Measurements from ENCODE around the gene MGA. TPM values are rescaled to one million over a fixed set of nuclear protein-coding genes. Genes with fewer than 3 reads are reported as not detected.
A peak's percentile ranks its signal among the peaks of the same experiment; 100 is the strongest.

MGA gene
- polyA plus RNA-seq, 1 donor (not counting 4 experiments of a cell fraction or from before 2014, with no cell fraction given) = 6.3 TPM

- TF ChIP-seq, protein P1, sequence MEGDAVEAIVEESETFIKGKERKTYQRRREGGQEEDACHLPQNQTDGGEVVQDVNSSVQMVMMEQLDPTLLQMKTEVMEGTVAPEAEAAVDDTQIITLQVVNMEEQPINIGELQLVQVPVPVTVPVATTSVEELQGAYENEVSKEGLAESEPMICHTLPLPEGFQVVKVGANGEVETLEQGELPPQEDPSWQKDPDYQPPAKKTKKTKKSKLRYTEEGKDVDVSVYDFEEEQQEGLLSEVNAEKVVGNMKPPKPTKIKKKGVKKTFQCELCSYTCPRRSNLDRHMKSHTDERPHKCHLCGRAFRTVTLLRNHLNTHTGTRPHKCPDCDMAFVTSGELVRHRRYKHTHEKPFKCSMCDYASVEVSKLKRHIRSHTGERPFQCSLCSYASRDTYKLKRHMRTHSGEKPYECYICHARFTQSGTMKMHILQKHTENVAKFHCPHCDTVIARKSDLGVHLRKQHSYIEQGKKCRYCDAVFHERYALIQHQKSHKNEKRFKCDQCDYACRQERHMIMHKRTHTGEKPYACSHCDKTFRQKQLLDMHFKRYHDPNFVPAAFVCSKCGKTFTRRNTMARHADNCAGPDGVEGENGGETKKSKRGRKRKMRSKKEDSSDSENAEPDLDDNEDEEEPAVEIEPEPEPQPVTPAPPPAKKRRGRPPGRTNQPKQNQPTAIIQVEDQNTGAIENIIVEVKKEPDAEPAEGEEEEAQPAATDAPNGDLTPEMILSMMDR (optimal IDR thresholded peaks at IDR 0.05 in 1 of 3, IDR thresholded peaks at IDR 0.05 in 1 of 3, conservative IDR thresholded peaks at IDR 0.05 in 1 of 3; ENCODE audit: extremely low read depth in 1 of 3, insufficient read depth in 2 of 3, low read length in 3 of 3) = no peak
- TF ChIP-seq EZH2 (IDR thresholded peaks at IDR 0.05; ENCODE audit: low read length) = no peak
- Histone ChIP-seq H4K20me1 (ENCODE audit: control insufficient read depth, extremely low read depth, insufficient read depth, low read length) (no peaks in the 10 kb centered on the region), H3K4me2 (ENCODE audit: control insufficient read depth, extremely low read depth, insufficient read depth, low read depth, low read length) (no peak overlapping the region), H3K4me1 (ENCODE audit: control insufficient read depth, extremely low read depth, insufficient read depth, low read length) (peaks cover 4% of the 10 kb centered on the region), H3K79me2 (ENCODE audit: control insufficient read depth, insufficient read depth, low read length) (peaks cover 5% of the 10 kb centered on the region), H3K9me1 (ENCODE audit: control insufficient read depth, extremely low read depth, insufficient read depth, low read length) (no peaks in the 10 kb centered on the region), H3K4me3 (ENCODE audit: control insufficient read depth in 2 of 3, extremely low read depth in 1 of 3, insufficient read depth in 2 of 3, low read depth in 1 of 3, low read length in 3 of 3) (no peak overlapping the region), H3K27ac (ENCODE audit: control insufficient read depth, insufficient read depth, low read length) (no peak overlapping the region), H3K9me3 (ENCODE audit: control insufficient read depth, low read depth, low read length) (no peaks in the 10 kb centered on the region), H3K9ac (ENCODE audit: control insufficient read depth, extremely low read depth, insufficient read depth, low read length) (no peak overlapping the region), H2AFZ (ENCODE audit: control insufficient read depth, low read length) (no peak overlapping the region), H3K36me3 (ENCODE audit: control insufficient read depth in 2 of 2, extremely low read depth in 1 of 2, insufficient read depth in 2 of 2, low read length in 2 of 2) (peaks cover 2 to 8% of the 10 kb centered on the region in 2 experiments), H3K27me3 (ENCODE audit: control insufficient read depth, extremely low read depth, insufficient read depth, low read length) (no peaks in the 10 kb centered on the region)
- DNase-seq (ENCODE audit: low read depth, low spot score) = peak; percentile 25
- FAIRE-seq = no peak
- dilution Hi-C loops (cut with MboI; ENCODE audit: extremely low pct_ligation_motif_present, low sequenced_read_pairs) = no loop called here
These were observed 38.6 kb downstream of the MGA start for GRCh38 chr15:41698779-41699178.

DNA sequence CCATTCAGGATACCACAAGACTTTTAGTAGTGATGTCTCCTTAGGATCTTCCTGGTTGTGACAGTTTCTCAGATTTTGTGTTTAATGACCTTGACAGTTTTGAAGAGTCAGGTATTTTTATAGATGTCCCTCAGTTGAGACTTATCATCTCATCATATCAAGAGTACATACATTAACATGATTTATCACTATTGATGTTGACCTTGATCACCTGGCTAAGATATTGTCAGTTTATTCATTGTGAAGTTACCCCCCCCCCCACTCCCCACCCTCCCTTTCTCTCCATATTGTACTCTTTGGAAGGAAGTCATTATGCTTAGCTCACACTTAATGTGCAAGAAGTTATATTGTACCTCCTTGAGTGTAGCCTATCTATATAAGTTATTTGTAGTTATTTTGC is 42.9 kb downstream of the MGA start:
- TF ChIP-seq EZH2 (IDR thresholded peaks at IDR 0.05; ENCODE audit: low read length) = no peak
- TF ChIP-seq, protein P1 (optimal IDR thresholded peaks at IDR 0.05 in 1 of 3, IDR thresholded peaks at IDR 0.05 in 1 of 3, conservative IDR thresholded peaks at IDR 0.05 in 1 of 3; ENCODE audit: extremely low read depth in 1 of 3, insufficient read depth in 2 of 3, low read length in 3 of 3) = no peak
- no peak overlapping the region for H3K4me2 ChIP-seq (ENCODE audit: control insufficient read depth, extremely low read depth, insufficient read depth, low read depth, low read length)
- H3K79me2 ChIP-seq (ENCODE audit: control insufficient read depth, insufficient read depth, low read length) = no peaks in the 10 kb centered on the region
- DNase-seq (ENCODE audit: low read depth, low spot score) (no peak), FAIRE-seq (no peak)
- no peaks in the 10 kb centered on the region for H3K9me1 ChIP-seq (ENCODE audit: control insufficient read depth, extremely low read depth, insufficient read depth, low read length)
- no peaks in the 10 kb centered on the region for H3K27me3 ChIP-seq (ENCODE audit: control insufficient read depth, extremely low read depth, insufficient read depth, low read length)
- H3K4me1 ChIP-seq (ENCODE audit: control insufficient read depth, extremely low read depth, insufficient read depth, low read length) = peaks cover 4% of the 10 kb centered on the region
- no peak overlapping the region for H3K27ac ChIP-seq (ENCODE audit: control insufficient read depth, insufficient read depth, low read length)
- H2AFZ ChIP-seq (ENCODE audit: control insufficient read depth, low read length) = no peak overlapping the region
- dilution Hi-C loops (cut with MboI; ENCODE audit: extremely low pct_ligation_motif_present, low sequenced_read_pairs) = no loop called here
- peaks cover 0 to 4% of the 10 kb centered on the region in 2 experiments for H3K36me3 ChIP-seq (ENCODE audit: control insufficient read depth in 2 of 2, extremely low read depth in 1 of 2, insufficient read depth in 2 of 2, low read length in 2 of 2)
- H3K9ac ChIP-seq (ENCODE audit: control insufficient read depth, extremely low read depth, insufficient read depth, low read length) = no peak overlapping the region
- no peak overlapping the region for H3K4me3 ChIP-seq (ENCODE audit: control insufficient read depth in 2 of 3, extremely low read depth in 1 of 3, insufficient read depth in 2 of 3, low read depth in 1 of 3, low read length in 3 of 3)
- no peaks in the 10 kb centered on the region for H4K20me1 ChIP-seq (ENCODE audit: control insufficient read depth, extremely low read depth, insufficient read depth, low read length)
- H3K9me3 ChIP-seq (ENCODE audit: control insufficient read depth, low read depth, low read length) = no peaks in the 10 kb centered on the region

Measured in keratinocyte (primary cell).